IMR-90 (cell line): ENCODE measurements around the gene PDE4B. TPM values are rescaled to one million over a fixed set of nuclear protein-coding genes. Genes with fewer than 3 reads are reported as not detected.

Source experiments
- ATAC-seq: fragments of 200-7000 bp; cut with Tn5 transposase; 2 replicates; pipeline ENCODE4 v1.9.1; 2020; ENCODE audit warnings: low read depth, mild to moderate bottlenecking, moderate library complexity
- BruUV-seq: library from RNA; stranded (reverse); fragments of 400-500 nt; replicated peaks from 2 replicates; lab custom pipeline; 2021; lab: Mats Ljungman, UMichigan
- CTCF ChIA-PET: fragments of 300-600 bp; formaldehyde crosslinking; extraction: SDS; loops from one replicate; lab custom pipeline; 2021; ENCODE audit warnings: antibody characterized with exemption; lab: Yijun Ruan, JAX
- POLR2A ChIA-PET: fragments of 300-600 bp; sonication (Branson Sonifier 250); formaldehyde crosslinking; loops from one replicate; lab custom pipeline; 2022; ENCODE audit warnings: antibody characterized with exemption; ENCODE audit not compliant: unreplicated experiment; lab: Charles Lee
- DNase-seq: peaks from one replicate; pipeline ENCODE4 v3.0.0; 2013
- H2AFZ ChIP-seq: replicated peaks from 2 replicates; pipeline ENCODE3; 2013; ENCODE audit warnings: low read length, mild to moderate bottlenecking; ENCODE audit not compliant: poor library complexity
- H2AK5ac ChIP-seq: 2 replicates; pipeline ENCODE4 v1.6.1; 2013; ENCODE audit warnings: low read depth, low read length, inconsistent platforms
- H2AK9ac ChIP-seq: replicated peaks from 2 replicates; pipeline ENCODE3; 2013; ENCODE audit warnings: mild to moderate bottlenecking, low read depth, low read length, moderate library complexity; ENCODE audit not compliant: poor library complexity
- H2BK120ac ChIP-seq: 2 replicates; pipeline ENCODE4 v1.6.1; 2013; ENCODE audit warnings: low read depth, low read length, inconsistent platforms
- H2BK15ac ChIP-seq: 3 replicates; pipeline ENCODE4 v1.6.1; 2013; ENCODE audit warnings: low read depth, low read length, inconsistent platforms
- H2BK20ac ChIP-seq: 2 replicates; pipeline ENCODE4 v1.6.1; 2013; ENCODE audit warnings: low read depth, mild to moderate bottlenecking, inconsistent platforms, low read length, moderate library complexity
- H2BK5ac ChIP-seq: 2 replicates; pipeline ENCODE4 v1.6.1; 2013; ENCODE audit warnings: mild to moderate bottlenecking, low read depth, low read length, inconsistent platforms; ENCODE audit not compliant: poor library complexity, severe bottlenecking
- H3K14ac ChIP-seq: replicated peaks from 2 replicates; pipeline ENCODE4 v1.6.1; 2013; ENCODE audit warnings: low read depth, low read length, inconsistent platforms
- H3K18ac ChIP-seq: 2 replicates; pipeline ENCODE4 v1.6.1; 2013; ENCODE audit warnings: low read depth, low read length, control low read depth
- H3K23ac ChIP-seq: 2 replicates; pipeline ENCODE4 v1.6.1; 2013; ENCODE audit warnings: low read depth, low read length, inconsistent platforms
- H3K27ac ChIP-seq: 2 replicates; pipeline ENCODE4 v1.5.1; 2013; ENCODE audit warnings: mild to moderate bottlenecking, control low read depth, low read length; ENCODE audit not compliant: insufficient read depth
- H3K27me3 ChIP-seq: 2 replicates; pipeline ENCODE4 v1.6.1; 2013; ENCODE audit warnings: low read length; ENCODE audit not compliant: control insufficient read depth, insufficient read depth
- H3K36me3 ChIP-seq: 2 replicates; pipeline ENCODE4 v1.6.1; 2013; ENCODE audit warnings: low read length, mixed read lengths; ENCODE audit not compliant: control insufficient read depth, insufficient read depth
- H3K4ac ChIP-seq: 2 replicates; pipeline ENCODE4 v1.6.1; 2013; ENCODE audit warnings: low read depth, low read length, inconsistent platforms
- H3K4me1 ChIP-seq: 2 replicates; pipeline ENCODE4 v1.6.1; 2013; ENCODE audit warnings: low read length, mixed read lengths; ENCODE audit not compliant: control insufficient read depth, insufficient read depth
- H3K4me2 ChIP-seq: 2 replicates; pipeline ENCODE4 v1.6.1; 2013; ENCODE audit warnings: low read depth, mild to moderate bottlenecking, control low read depth, low read length, moderate library complexity
- H3K4me3 ChIP-seq: 2 replicates; pipeline ENCODE4 v1.5.1; 2013; ENCODE audit warnings: low read depth, mild to moderate bottlenecking, control low read depth, low read length, moderate library complexity; ENCODE audit not compliant: insufficient read depth
- H3K56ac ChIP-seq: 2 replicates; pipeline ENCODE4 v1.6.1; 2013; ENCODE audit warnings: low read length, inconsistent platforms; ENCODE audit not compliant: insufficient read depth; ENCODE audit errors: extremely low read depth
- H3K79me1 ChIP-seq, 2 experiments: 2 replicates each; pipeline ENCODE4 v1.6.1; 2013; ENCODE audit warnings: low read length in 2 of 2, inconsistent platforms in 1 of 2, low read depth in 1 of 2
- H3K9ac ChIP-seq: 2 replicates; pipeline ENCODE4 v1.6.1; 2013; ENCODE audit warnings: low read depth, low read length, control low read depth
- H3K9me1 ChIP-seq: 2 replicates; pipeline ENCODE4 v1.6.1; 2013; ENCODE audit warnings: low read length, inconsistent platforms; ENCODE audit not compliant: insufficient read depth
- H3K9me3 ChIP-seq: 2 replicates; pipeline ENCODE4 v1.6.1; 2013; ENCODE audit warnings: low read length; ENCODE audit not compliant: control insufficient read depth, insufficient read depth
- H4K20me1 ChIP-seq: 2 replicates; pipeline ENCODE4 v1.6.1; 2013; ENCODE audit warnings: low read length, inconsistent platforms; ENCODE audit not compliant: insufficient read depth
- H4K5ac ChIP-seq: 2 replicates; pipeline ENCODE4 v1.6.1; 2013; ENCODE audit warnings: mild to moderate bottlenecking, low read depth, low read length, control low read depth
- H4K8ac ChIP-seq, 2 experiments: 2 replicates each; pipeline ENCODE4 v1.6.1; 2013; ENCODE audit warnings: low read depth in 2 of 2, low read length in 2 of 2, control low read depth in 1 of 2, inconsistent platforms in 1 of 2
- H4K91ac ChIP-seq: 2 replicates; pipeline ENCODE4 v1.6.1; 2013; ENCODE audit warnings: low read depth, low read length, inconsistent platforms; ENCODE audit not compliant: insufficient read depth
- BHLHE40 ChIP-seq: fragments of 150-350 bp; IDR thresholded peaks from 2 replicates; pipeline ENCODE4 v1.6.1; 2016; ENCODE audit warnings: mild to moderate bottlenecking, low read depth, low read length
- CEBPB ChIP-seq: IDR thresholded peaks from 2 replicates; pipeline ENCODE4 v1.6.1; 2012; ENCODE audit warnings: low read depth, low read length, improper control_type of control experiment
- CHD1 ChIP-seq: IDR thresholded peaks from 2 replicates; pipeline ENCODE4 v1.6.1; 2012; ENCODE audit warnings: low read depth, low read length, improper control_type of control experiment
- CTCF ChIP-seq: conservative IDR thresholded peaks from 2 replicates; pipeline ENCODE4 v1.5.1; 2012; ENCODE audit warnings: mild to moderate bottlenecking, low read depth, low read length, improper control_type of control experiment
- ELK1 ChIP-seq: fragments of 150-350 bp; IDR thresholded peaks from 2 replicates; pipeline ENCODE4 v1.6.1; 2016; ENCODE audit warnings: low read depth, mild to moderate bottlenecking, low read length, moderate library complexity, borderline replicate concordance
- FOS ChIP-seq: fragments of 150-350 bp; IDR thresholded peaks from 2 replicates; pipeline ENCODE4 v1.6.1; 2016; ENCODE audit warnings: low read depth, low read length
- MAFK ChIP-seq: IDR thresholded peaks from 2 replicates; pipeline ENCODE4 v1.6.1; 2012; ENCODE audit warnings: low read depth, low read length, improper control_type of control experiment
- MAZ ChIP-seq: IDR thresholded peaks from 2 replicates; pipeline ENCODE4 v1.6.1; 2012; ENCODE audit warnings: low read depth, mild to moderate bottlenecking, low read length, improper control_type of control experiment, moderate library complexity, borderline replicate concordance
- MXI1 ChIP-seq: IDR thresholded peaks from 2 replicates; pipeline ENCODE4 v1.6.1; 2012; ENCODE audit warnings: low read depth, mild to moderate bottlenecking, low read length, moderate library complexity, borderline replicate concordance
- NFE2L2 ChIP-seq: fragments of 150-350 bp; IDR thresholded peaks from 2 replicates; pipeline ENCODE4 v1.6.1; 2016; ENCODE audit warnings: low read depth, mild to moderate bottlenecking, low read length
- POLR2A ChIP-seq: IDR thresholded peaks from 2 replicates; pipeline ENCODE4 v1.6.1; 2012; ENCODE audit warnings: mild to moderate bottlenecking, low read depth, low read length
- RAD21 ChIP-seq: IDR thresholded peaks from 2 replicates; pipeline ENCODE4 v1.6.1; 2012; ENCODE audit warnings: low read length, improper control_type of control experiment
- RCOR1 ChIP-seq: IDR thresholded peaks from 2 replicates; pipeline ENCODE4 v1.6.1; 2012; ENCODE audit warnings: mild to moderate bottlenecking, low read length, improper control_type of control experiment; ENCODE audit not compliant: insufficient replicate concordance
- RFX5 ChIP-seq: IDR thresholded peaks from 2 replicates; pipeline ENCODE4 v1.8.0; 2012; ENCODE audit warnings: low read depth, mild to moderate bottlenecking, low read length, moderate library complexity
- SMC3 ChIP-seq: fragments of 150-350 bp; IDR thresholded peaks from 2 replicates; pipeline ENCODE4 v1.6.1; 2016; ENCODE audit warnings: low read depth, mild to moderate bottlenecking, antibody characterized with exemption, low read length, moderate library complexity
- WGBS, 2 experiments: methylation state at CpG; one replicate each; pipeline versions ENCODE4 v1.1.5 to v1.1.7; 2013; ENCODE audit warnings: missing lambda C conversion rate in 2 of 2; ENCODE audit not compliant: insufficient read length in 1 of 2; ENCODE audit errors: extremely low coverage in 2 of 2; 5-methylcytosine and 5-hydroxymethylcytosine counted together
- dilution Hi-C: fragments of 300-500 bp; cut with HindIII; formaldehyde crosslinking; loops from one replicate; pipeline ENCODE4 v1.14.3; 2018; ENCODE audit warnings: low sequenced_read_pairs; ENCODE audit not compliant: unreplicated experiment
- in situ Hi-C: fragments of 300-500 bp; cut with MboI; formaldehyde crosslinking; loops from 3 replicates; pipeline ENCODE4 v1.14.3; 2019; ENCODE audit warnings: low sequenced_read_pairs, inconsistent platforms, mixed read lengths
- intact Hi-C: fragments of 100-400 bp; cut with micrococcal nuclease; formaldehyde crosslinking; loops from 2 replicates; pipeline ENCODE4 v1.10.0; 2022
- polyA plus RNA-seq, 3 experiments: library from polyadenylated mRNA; depleted of rRNA; stranded (reverse); fragments of >200 nt; gene quantifications; 2 replicates each; pipeline ENCODE4 v1.2.3, GENCODE V29; 2012; ENCODE audit warnings: low replicate concordance in 1 of 3
- total RNA-seq: library from RNA; depleted of rRNA; stranded (reverse); fragments of >200 nt; gene quantifications from 2 replicates; pipeline ENCODE4 v1.2.3, GENCODE V29; 2012
- TF ChIP-seq, protein P1 (sequence below): fragments of 150-350 bp; IDR thresholded peaks from 2 replicates; pipeline ENCODE4 v1.6.1; 2017; ENCODE audit warnings: mild to moderate bottlenecking, antibody characterized with exemption, low read length, low read depth

The PDE4B gene
- total and polyA plus RNA-seq, 2 of the 4 experiments (the other 2 are of a cell fraction) = 5.8 to 21.3 TPM

DNA sequence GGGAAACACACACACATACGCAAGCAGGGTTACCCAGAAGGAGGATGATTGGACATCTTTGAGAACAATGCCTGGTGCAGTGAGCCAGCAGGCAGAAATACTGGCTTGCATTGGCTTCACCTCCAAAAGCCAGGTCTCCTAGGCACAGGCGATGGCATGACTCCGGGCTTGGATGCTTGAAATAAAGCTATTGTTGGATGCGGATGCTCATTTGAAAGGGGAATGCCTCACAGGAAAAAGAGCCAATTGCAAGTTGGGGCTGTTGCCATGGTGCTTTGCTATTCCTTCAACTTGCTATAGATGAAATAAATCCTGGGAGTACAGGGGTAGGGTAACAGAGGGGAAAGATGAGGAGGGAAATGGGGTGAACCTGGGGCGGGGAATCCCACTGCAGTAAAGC is 560.6 kb downstream of the PDE4B start:
- Histone ChIP-seq H3K4ac (peak overlapping the region; percentile 21), H3K4me2 (no peak overlapping the region; the same call in 1 of the 2 replicates), H3K56ac (no peak overlapping the region), H3K9me3 (no peaks in the 10 kb centered on the region), H2AK9ac (no peak overlapping the region), H3K9ac (no peak overlapping the region), H3K36me3 (peaks cover 9% of the 10 kb centered on the region; the same call in 1 of the 2 replicates), H3K27me3 (no peaks in the 10 kb centered on the region), H3K9me1 (peaks cover 10% of the 10 kb centered on the region), H2AK5ac (peak overlapping the region; percentile 64), H4K8ac (0 out of 4 replicates have a peak overlapping the region, but pooled peaks of 1 of the 2 experiments have one; percentile 14), H2AFZ (no peak overlapping the region), H2BK15ac (peak overlapping the region; percentile 45; the same call in 1 of the 3 replicates), H3K79me1 (peaks cover 28 to 44% of the 10 kb centered on the region in 2 experiments), H2BK5ac (no peak overlapping the region), H3K27ac (peak overlapping the region; percentile 10; the same call in 1 of the 2 replicates), H4K91ac (peak overlapping the region; percentile 49), H4K20me1 (no peaks in the 10 kb centered on the region), H3K18ac (peak overlapping the region; percentile 42; the same call in 1 of the 2 replicates), H2BK120ac (peak overlapping the region; percentile 73), H2BK20ac (peak overlapping the region; percentile 24; the same call in 1 of the 2 replicates), H3K14ac (no peak overlapping the region), H3K23ac (peak overlapping the region; percentile 51; the same call in 1 of the 2 replicates), H3K4me1 (peaks cover 17% of the 10 kb centered on the region), H3K4me3 (no peak overlapping the region), H4K5ac (peak overlapping the region; percentile 74)
- 79% methylated on average over 3 of the region's 5 CpGs; no CpG with 5 or more reads in 1 of the 2 experiments for WGBS, 2 experiments
- intact Hi-C loops = loop anchor here (5.0 to 10.0 kb wide), 2 partner anchors 84 to 398 kb away; no protein-coding TSS in a partner anchor
- dilution Hi-C loops = no loop called here
- in situ Hi-C loops = no loop called here
- ATAC-seq (no peak), DNase-seq (no peak)
- BruUV-seq = no TSS peak
- CTCF ChIA-PET = interaction anchor here (0.6 to 1.5 kb wide), 2 partner anchors 10 to 17 kb away, joined by 4 to 5 read pairs; no protein-coding TSS in a partner anchor
- POLR2A ChIA-PET = no interaction called here
- TF ChIP-seq MAZ (no peak), MAFK (no peak), POLR2A (no peak), CHD1 (no peak), RAD21 (no peak), CEBPB (no peak), MXI1 (no peak), NFE2L2 (no peak), BHLHE40 (no peak), RFX5 (no peak), SMC3 (no peak), RCOR1 (no peak), ELK1 (no peak), CTCF (no peak), FOS (no peak)
- TF ChIP-seq, protein P1, sequence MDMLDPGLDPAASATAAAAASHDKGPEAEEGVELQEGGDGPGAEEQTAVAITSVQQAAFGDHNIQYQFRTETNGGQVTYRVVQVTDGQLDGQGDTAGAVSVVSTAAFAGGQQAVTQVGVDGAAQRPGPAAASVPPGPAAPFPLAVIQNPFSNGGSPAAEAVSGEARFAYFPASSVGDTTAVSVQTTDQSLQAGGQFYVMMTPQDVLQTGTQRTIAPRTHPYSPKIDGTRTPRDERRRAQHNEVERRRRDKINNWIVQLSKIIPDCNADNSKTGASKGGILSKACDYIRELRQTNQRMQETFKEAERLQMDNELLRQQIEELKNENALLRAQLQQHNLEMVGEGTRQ = no peak
